ENCODE measurements around the gene CNPY1.

CNPY1 gene

DNA sequence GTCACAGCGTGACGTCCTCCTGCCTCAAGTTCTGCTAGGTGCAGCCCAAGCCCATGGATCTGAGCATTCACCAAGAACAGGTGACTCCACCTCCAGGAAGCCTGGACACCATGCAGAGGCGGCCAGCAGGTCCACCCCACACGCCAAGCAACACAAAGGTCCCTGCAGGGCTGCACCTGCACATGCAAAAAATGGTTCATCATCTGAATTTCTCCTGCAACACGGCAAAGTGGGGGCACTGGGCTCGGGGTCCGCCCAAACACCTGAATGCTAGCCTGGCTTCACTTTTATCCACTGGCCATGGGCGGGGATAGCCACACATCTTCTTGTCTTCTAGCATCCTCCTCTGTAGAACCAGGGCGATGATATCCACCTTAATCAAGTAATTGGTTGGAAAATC is 28.9 kb downstream of the CNPY1 start:
- TF ChIP-seq TCF12 (IDR thresholded peaks at IDR 0.05; ENCODE audit: low read depth): no peak
- no peak for TF ChIP-seq CEBPB (IDR thresholded peaks at IDR 0.05)
- TF ChIP-seq TEAD4 (IDR thresholded peaks at IDR 0.05): no peak
- TF ChIP-seq FOXM1 (IDR thresholded peaks at IDR 0.05; ENCODE audit: borderline replicate concordance, low read depth): no peak
- TF ChIP-seq EGR1 (IDR thresholded peaks at IDR 0.05): no peak
- TF ChIP-seq RAD21 (IDR thresholded peaks at IDR 0.05; ENCODE audit: low read depth): no peak
- TF ChIP-seq, protein P1, sequence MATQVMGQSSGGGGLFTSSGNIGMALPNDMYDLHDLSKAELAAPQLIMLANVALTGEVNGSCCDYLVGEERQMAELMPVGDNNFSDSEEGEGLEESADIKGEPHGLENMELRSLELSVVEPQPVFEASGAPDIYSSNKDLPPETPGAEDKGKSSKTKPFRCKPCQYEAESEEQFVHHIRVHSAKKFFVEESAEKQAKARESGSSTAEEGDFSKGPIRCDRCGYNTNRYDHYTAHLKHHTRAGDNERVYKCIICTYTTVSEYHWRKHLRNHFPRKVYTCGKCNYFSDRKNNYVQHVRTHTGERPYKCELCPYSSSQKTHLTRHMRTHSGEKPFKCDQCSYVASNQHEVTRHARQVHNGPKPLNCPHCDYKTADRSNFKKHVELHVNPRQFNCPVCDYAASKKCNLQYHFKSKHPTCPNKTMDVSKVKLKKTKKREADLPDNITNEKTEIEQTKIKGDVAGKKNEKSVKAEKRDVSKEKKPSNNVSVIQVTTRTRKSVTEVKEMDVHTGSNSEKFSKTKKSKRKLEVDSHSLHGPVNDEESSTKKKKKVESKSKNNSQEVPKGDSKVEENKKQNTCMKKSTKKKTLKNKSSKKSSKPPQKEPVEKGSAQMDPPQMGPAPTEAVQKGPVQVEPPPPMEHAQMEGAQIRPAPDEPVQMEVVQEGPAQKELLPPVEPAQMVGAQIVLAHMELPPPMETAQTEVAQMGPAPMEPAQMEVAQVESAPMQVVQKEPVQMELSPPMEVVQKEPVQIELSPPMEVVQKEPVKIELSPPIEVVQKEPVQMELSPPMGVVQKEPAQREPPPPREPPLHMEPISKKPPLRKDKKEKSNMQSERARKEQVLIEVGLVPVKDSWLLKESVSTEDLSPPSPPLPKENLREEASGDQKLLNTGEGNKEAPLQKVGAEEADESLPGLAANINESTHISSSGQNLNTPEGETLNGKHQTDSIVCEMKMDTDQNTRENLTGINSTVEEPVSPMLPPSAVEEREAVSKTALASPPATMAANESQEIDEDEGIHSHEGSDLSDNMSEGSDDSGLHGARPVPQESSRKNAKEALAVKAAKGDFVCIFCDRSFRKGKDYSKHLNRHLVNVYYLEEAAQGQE (IDR thresholded peaks at IDR 0.05; ENCODE audit: low read depth): no peak
- no peak for TF ChIP-seq TAF1 (IDR thresholded peaks at IDR 0.05; ENCODE audit: low read depth)
- TF ChIP-seq NFIC (IDR thresholded peaks at IDR 0.05): no peak

DNA sequence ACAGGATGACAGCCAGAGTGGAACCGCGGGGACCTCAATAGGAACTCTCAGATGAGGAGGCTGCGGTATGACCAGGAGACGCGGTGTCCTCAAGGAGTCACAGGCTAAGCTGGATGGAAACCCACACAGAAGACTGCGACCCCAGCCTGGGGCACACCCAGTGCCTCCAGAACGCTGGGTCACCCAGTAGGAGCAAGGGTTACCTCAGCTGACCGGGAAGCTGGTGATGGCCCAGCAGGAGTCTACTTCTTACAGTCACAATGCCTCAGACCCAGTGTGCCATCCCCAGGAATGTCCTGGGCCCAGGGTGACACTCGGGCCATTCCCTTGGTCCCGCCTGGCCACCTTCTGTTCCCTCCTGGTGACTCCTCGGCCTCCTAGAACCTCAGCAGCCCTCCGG is 29.9 kb downstream of the CNPY1 start:
- TF ChIP-seq CEBPB (IDR thresholded peaks at IDR 0.05): no peak
- TF ChIP-seq, protein P1 (IDR thresholded peaks at IDR 0.05; ENCODE audit: low read depth): no peak
- TF ChIP-seq TAF1 (IDR thresholded peaks at IDR 0.05; ENCODE audit: low read depth): no peak
- TF ChIP-seq RAD21 (IDR thresholded peaks at IDR 0.05; ENCODE audit: low read depth): no peak
- no peak for TF ChIP-seq YY1 (IDR thresholded peaks at IDR 0.05; ENCODE audit: low read depth)
- TF ChIP-seq TCF12 (IDR thresholded peaks at IDR 0.05; ENCODE audit: low read depth): no peak
- no peak for TF ChIP-seq NFIC (IDR thresholded peaks at IDR 0.05)
- TF ChIP-seq ZBTB7A (IDR thresholded peaks at IDR 0.05; ENCODE audit: low read depth): no peak
- TF ChIP-seq, protein P2, sequence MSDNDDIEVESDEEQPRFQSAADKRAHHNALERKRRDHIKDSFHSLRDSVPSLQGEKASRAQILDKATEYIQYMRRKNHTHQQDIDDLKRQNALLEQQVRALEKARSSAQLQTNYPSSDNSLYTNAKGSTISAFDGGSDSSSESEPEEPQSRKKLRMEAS (IDR thresholded peaks at IDR 0.05): no peak
- no peak for TF ChIP-seq FOXM1 (IDR thresholded peaks at IDR 0.05; ENCODE audit: borderline replicate concordance, low read depth)
- TF ChIP-seq EGR1 (IDR thresholded peaks at IDR 0.05): no peak
- TF ChIP-seq TEAD4 (IDR thresholded peaks at IDR 0.05): no peak
- TF ChIP-seq, protein P3, sequence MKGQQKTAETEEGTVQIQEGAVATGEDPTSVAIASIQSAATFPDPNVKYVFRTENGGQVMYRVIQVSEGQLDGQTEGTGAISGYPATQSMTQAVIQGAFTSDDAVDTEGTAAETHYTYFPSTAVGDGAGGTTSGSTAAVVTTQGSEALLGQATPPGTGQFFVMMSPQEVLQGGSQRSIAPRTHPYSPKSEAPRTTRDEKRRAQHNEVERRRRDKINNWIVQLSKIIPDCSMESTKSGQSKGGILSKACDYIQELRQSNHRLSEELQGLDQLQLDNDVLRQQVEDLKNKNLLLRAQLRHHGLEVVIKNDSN (IDR thresholded peaks at IDR 0.05): no peak
- no peak for TF ChIP-seq CREB1 (IDR thresholded peaks at IDR 0.05; ENCODE audit: low read depth)
- no peak for TF ChIP-seq EP300 (IDR thresholded peaks at IDR 0.05; ENCODE audit: borderline replicate concordance)

DNA sequence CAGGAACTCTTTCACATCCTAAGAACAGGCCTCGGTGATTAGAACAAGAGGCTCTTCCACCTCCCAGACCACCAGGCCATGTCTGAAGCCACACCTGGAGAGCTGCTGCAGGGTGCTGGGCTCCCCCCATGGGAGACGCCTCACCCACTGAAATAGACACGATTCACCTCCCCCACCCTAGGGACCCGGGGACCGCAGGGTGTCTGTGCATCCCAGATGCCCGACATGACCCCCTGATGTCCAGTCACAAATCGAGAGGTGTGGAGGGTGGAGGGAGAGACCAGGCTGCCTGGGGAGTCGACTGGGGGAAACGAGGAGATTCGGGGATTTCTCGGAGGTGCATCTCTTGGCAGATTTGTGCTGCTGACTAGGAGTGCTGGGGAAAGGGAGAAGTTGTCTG is 31.0 kb downstream of the CNPY1 start:
- TF ChIP-seq ZBTB7A (IDR thresholded peaks at IDR 0.05; ENCODE audit: low read depth) (no peak), TEAD4 (IDR thresholded peaks at IDR 0.05) (no peak), CEBPB (IDR thresholded peaks at IDR 0.05) (no peak), EP300 (IDR thresholded peaks at IDR 0.05; ENCODE audit: borderline replicate concordance) (no peak), NFIC (IDR thresholded peaks at IDR 0.05) (no peak), YY1 (IDR thresholded peaks at IDR 0.05; ENCODE audit: low read depth) (no peak)
- TF ChIP-seq, protein P3 (IDR thresholded peaks at IDR 0.05): no peak
- TF ChIP-seq, protein P2 (IDR thresholded peaks at IDR 0.05): no peak

DNA sequence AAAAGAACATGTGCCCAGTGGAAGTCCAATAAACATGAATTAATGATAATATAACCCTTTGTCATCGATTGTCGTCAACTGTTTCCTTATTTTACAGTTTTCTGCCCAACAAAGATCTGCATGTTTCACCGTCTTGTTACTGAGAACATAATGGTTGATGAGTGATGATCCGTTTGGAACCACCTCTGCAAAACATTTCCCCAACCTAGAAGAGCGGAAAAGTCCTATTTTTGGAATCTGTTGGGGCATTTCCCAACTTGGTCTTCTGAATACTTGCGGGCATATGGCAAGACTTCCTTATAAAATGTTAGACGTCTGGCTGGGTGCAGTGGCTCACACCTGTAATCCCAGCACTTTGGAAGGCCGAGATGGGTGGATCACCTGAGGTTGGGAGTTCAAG is 32.1 kb downstream of the CNPY1 start:
- TF ChIP-seq EGR1 (IDR thresholded peaks at IDR 0.05) (no peak), CEBPB (IDR thresholded peaks at IDR 0.05) (no peak), FOXM1 (IDR thresholded peaks at IDR 0.05; ENCODE audit: borderline replicate concordance, low read depth) (no peak), YY1 (IDR thresholded peaks at IDR 0.05; ENCODE audit: low read depth) (no peak), NFIC (IDR thresholded peaks at IDR 0.05) (no peak), CREB1 (IDR thresholded peaks at IDR 0.05; ENCODE audit: low read depth) (no peak), TAF1 (IDR thresholded peaks at IDR 0.05; ENCODE audit: low read depth) (no peak), TCF12 (IDR thresholded peaks at IDR 0.05; ENCODE audit: low read depth) (no peak), EP300 (IDR thresholded peaks at IDR 0.05; ENCODE audit: borderline replicate concordance) (no peak), RAD21 (IDR thresholded peaks at IDR 0.05; ENCODE audit: low read depth) (no peak), ZBTB7A (IDR thresholded peaks at IDR 0.05; ENCODE audit: low read depth) (no peak), TEAD4 (IDR thresholded peaks at IDR 0.05) (no peak)
- TF ChIP-seq, protein P3 (IDR thresholded peaks at IDR 0.05): no peak
- TF ChIP-seq, protein P2 (IDR thresholded peaks at IDR 0.05): no peak
- TF ChIP-seq, protein P1 (IDR thresholded peaks at IDR 0.05; ENCODE audit: low read depth): no peak
